Mucosa of gallbladder (tissue), 1 donor: ENCODE measurements around the gene RNF40. TPM values are rescaled to one million over a fixed set of nuclear protein-coding genes. Genes with fewer than 3 reads are reported as not detected.
A peak's percentile ranks its signal among the peaks of the same experiment; 100 is the strongest.

Experiments used
- DNase-seq: peaks from one replicate; pipeline ENCODE4 v3.0.0-alpha.2; 2020; ENCODE audit warnings: low spot score
- total RNA-seq: library from RNA; stranded (reverse); gene quantifications from one replicate; pipeline ENCODE4 v1.2.1, GENCODE V29; 2021
- donor health status: DM: no; HTN: no; CAD: no.

The RNF40 gene
- total RNA-seq, 1 donor from 2014 or later: 129 TPM

DNA sequence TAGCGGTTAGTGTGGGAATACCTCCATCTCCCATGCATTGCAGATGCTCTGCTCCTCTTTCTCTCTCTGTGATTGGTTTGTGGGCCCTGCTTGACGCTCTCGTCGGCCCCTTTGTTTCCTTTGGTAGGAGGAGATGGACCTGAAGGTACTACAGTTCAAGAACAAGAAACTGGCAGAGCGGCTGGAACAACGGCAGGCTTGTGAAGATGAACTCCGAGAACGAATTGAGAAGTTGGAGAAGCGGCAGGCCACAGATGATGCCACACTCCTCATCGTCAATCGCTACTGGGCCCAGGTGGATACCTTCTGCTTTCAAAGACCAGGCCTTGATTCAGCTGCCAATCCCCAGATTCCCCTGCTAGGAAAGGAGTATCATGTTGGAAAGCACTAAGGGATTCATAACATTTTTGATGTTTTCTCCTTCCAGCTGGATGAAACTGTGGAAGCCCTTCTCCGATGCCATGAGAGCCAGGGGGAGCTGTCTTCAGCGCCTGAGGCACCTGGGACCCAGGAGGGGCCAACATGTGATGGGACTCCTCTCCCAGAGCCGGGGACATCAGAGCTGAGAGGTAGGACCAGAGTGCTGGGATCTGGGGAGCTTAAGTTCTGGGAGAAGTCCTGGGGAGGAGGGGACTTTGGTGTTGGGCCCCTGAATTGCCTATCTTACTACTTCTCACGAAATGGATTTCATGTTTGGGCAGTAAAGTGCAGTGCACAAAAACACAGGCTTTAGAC, 1.0 kb downstream of the RNF40 start:
- no peak for DNase-seq

GRCh38 chr16:30764086-30764485, 2.0 kb downstream of the RNF40 start:
- no peak for DNase-seq

GRCh38 chr16:30764816-30765465, 2.8 kb downstream of the RNF40 start:
- no peak for DNase-seq

- DNase-seq: no peak
These were observed 4.2 kb downstream of the RNF40 start for GRCh38 chr16:30766206-30766932.

GRCh38 chr16:30766933-30767284, 4.8 kb downstream of the RNF40 start:
- no peak for DNase-seq

DNA sequence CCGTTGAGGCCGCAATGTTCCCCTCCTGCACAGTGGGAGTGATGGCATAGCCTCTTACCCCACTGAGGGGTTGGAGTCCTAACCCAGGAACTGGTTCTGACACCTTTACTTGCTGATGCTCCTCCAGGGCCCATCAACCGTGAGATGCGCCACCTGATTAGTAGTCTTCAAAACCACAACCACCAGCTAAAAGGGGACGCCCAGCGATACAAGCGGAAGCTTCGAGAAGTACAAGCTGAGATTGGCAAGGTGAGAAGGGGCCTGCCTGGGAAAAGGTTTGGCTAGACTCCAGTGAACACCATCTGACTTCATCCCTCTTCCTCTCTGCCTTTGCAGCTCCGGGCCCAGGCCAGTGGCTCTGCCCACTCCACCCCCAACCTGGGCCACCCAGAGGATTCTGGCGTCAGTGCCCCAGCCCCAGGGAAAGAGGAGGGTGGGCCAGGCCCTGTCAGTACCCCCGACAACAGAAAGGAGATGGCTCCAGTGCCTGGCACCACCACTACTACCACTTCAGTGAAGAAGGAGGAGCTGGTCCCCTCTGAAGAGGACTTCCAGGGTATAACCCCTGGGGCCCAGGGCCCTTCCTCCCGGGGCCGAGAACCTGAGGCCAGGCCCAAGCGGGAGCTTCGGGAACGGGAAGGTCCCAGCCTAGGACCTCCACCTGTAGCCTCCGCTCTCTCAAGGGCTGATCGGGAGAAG, 5.8 kb downstream of the RNF40 start:
- DNase-seq: no peak

GRCh38 chr16:30768583-30769181, 6.6 kb downstream of the RNF40 start:
- DNase-seq: no peak

DNA sequence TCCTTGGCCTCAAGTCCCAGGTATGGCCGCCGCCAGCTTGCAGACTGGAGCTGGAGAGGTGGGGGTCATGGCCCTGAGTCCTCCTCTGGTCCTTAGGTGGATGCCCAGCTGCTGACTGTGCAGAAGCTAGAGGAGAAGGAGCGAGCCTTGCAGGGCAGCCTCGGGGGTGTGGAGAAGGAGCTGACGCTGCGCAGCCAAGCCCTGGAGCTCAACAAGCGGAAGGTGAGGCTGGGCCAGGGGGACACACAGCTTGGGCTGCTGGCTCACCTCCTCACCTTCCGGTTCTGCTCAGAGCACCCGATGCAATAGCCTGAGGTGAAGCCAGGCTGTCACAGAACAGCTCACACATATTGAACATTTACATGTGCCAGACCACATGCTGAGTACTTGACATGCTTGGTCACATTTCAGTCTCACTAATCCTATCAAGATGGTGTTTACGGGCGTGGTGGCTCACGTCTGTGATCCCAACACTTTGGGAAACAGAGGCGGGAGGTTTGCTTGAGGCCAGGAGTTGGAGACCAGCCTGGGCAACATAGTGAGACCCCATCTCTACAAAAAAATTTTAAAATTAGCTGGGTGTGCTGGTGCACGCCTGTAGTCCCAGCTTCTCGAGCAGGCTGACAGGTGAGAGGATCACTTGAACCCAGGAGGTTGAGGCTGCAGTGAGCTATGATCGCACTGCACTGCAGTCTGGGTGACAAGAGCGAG, 7.4 kb downstream of the RNF40 start:
- no peak for DNase-seq

GRCh38 chr16:30771726-30772125, 9.6 kb downstream of the RNF40 start:
- no peak for DNase-seq

GRCh38 chr16:30773826-30774225, 11.7 kb downstream of the RNF40 start:
- DNase-seq: no peak

DNA sequence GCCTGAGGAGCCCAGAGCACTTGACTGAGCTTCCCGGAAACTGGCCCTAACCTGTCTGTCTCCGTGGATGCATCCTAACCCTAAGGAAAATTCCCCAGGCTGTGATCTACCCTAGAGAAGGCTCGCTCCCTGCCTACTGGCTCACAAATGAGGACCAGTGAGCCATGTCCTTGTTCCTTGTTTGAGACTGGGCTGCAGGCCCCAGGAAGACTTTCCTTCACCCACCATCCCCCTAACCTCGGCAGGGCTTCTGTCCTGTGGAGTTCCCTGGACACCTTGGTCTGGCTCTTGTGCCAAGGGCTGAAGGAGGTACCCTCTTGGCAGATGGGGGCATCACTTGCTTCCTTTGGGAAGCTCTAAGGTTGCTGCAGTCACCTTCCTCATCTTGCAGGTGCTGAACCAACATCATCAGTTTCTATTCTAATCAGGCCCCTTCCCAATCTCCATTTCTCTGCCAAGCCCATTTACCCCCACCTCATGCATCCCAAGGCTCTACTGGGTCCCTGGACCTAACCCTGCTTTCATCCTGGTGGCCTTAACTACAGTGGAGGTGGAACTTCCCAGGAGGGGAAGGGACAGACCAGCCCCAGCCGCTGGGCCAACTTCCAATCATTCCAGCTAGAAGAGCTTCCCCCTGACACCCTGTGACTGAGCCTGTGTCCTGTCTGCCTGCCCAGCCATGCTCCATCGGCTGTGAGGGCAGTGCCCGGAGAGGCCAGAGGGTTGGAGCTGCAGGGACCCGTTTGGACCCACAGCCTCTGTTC, 12.4 kb downstream of the RNF40 start:
- DNase-seq: no peak

DNA sequence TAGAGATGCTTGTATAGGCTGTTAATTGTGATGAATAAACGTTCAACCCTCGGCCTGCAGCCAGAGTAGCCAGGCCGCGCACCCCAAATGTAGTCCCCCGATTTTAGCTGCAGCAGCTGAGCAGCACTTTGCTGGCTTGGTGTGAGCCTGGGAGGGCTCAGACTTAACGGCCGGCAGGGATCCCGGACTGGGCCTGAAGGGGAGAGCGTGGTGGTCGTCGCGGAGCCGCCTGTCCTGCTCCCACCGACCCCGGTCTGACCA, 12.9 kb downstream of the RNF40 start:
- DNase-seq: no peak

GRCh38 chr16:30775392-30776188, 13.5 kb downstream of the RNF40 start:
- DNase-seq: peak; percentile 87

- DNase-seq: no peak
These were observed 15.6 kb downstream of the RNF40 start for GRCh38 chr16:30777591-30778297.

- DNase-seq: no peak
These were observed 16.6 kb downstream of the RNF40 start for GRCh38 chr16:30778549-30779244.

- no peak for DNase-seq
These were observed 17.5 kb downstream of the RNF40 start for GRCh38 chr16:30779596-30779995.

DNA sequence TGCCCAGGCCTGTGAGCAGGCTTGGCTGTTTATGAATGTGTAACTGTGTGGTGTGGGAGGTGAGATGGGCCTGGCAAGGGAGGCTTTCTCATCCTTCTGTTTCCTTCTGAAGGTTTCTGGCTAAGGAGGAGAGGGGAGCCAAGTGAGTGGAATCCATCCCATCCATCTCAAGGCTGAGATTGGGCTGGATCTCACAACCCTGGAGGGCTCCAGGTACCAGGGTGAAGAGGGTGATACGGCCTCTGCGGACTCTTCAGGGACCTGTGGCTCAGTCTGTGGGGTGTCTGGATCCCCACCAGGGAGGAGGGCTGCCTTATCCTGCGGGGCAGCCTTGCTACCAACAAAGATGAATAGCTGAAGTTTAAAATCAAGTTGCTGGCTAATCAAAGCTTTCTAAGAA, 17.9 kb downstream of the RNF40 start:
- DNase-seq: no peak

- no peak for DNase-seq
These were observed 18.4 kb downstream of the RNF40 start for GRCh38 chr16:30780549-30780948.
